HG03565 (cell line): ENCODE results near the gene HCFC1.

Source experiments
- ATAC-seq: cut with Tn5 transposase; IDR thresholded peaks from one replicate; pipeline ENCODE4 v1.9.1; 2021; ENCODE audit warnings: mild to moderate bottlenecking, moderate library complexity; ENCODE audit not compliant: unreplicated experiment

HCFC1 gene

DNA sequence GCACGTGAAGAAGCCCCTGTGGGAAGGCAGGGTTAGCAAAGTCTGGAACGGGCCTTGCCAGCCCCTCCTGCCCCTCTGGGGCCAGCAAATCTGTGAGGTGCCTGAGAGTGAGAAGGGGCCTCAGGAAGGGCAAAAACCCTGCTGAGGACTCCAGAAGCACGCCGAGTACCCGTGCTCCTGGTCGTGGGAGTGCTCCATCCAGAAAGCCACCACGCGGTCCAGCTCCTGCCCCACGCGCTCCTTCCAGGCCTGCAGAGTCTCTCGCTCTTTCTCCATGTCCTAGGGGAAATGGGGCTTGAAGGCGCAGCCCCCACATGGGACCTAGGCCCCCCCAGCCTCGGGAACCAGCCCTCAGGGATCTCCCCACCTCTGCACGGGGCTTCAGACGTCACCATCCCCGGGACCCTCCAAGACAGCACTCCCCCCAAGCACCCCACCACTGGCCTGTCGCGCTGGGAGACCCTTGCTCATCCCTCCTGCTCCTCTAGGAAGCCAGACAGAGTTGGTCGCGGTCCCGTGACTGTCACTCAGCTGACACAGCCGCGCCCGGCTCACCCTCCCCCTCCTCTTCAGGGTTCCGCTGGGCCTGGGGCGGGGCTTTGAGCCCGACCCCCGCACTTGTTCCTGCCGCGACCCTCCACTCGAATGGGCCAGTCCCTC, 27.3 kb downstream of the HCFC1 start, which contains the start of gene RENBP:
Gene RENBP, minus strand, starts transcription at position 504 of the 660 bp plus-strand sequence. Its CDS starts 33 bp downstream, at position 471.
- no peak for ATAC-seq

DNA sequence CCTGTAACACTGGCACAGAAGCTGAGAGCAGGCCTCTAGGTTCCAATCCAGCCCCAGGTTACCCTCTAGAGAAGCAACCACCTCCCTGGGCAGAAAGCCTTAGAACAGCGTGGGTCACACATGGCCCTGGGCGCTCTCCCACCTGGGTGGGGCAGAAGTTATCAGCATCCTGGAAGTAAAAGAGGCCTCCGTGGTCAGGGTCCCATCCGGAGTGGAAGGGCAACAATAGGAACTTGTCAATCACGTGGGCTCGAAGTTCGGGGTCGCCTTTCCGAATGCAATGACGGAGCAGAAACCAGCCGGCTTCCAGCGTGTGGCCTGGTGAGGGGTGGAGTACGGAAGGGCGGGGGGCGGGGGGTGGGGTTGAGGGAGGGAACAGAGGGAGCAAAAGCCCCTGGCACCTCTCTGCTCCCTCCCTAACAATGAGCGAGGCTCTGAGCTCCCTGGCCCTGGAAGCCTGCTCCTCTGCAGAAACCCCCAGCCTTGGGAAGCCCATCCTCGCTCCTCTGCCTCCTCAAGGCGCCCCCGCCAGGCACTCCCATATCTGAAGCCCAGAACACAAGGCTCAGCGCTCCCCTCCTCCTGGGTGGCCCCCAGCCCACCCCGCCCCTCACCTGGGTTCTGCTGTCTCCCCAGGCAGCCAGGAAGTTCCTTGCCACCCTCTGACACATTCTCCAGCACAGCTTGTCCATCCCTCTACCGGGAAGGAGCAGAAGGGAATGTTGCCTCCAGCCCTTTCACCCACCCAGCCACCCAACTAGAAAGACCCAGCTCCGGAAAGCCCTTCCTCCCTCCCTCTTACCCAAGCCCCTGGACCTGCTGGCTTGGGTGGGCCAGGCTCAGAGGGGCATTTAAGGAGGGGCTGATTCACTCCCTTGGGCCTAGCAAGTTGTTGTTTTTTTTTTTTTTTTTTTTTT, 30.0 kb downstream of the HCFC1 start:
- no peak for ATAC-seq

DNA sequence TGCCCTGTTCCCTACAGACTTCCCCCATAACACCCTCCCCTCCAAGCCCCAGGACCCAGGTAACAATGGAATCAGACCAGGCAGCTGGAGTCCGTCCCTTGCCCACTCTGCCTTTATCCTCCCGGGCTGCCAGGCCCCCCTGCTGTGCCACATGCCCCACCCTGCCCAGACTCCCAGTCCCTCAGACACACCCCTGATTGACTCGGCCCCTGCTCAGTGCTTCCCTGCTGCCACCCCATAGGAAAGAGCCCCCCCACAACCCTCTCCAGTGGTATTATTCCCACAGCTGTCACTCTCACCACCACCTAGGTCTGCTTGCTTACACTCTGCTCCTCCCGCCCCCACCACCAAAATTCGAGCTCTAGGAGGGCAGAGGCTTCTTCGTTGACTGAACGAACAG, 32.0 kb downstream of the HCFC1 start:
- no peak for ATAC-seq

DNA sequence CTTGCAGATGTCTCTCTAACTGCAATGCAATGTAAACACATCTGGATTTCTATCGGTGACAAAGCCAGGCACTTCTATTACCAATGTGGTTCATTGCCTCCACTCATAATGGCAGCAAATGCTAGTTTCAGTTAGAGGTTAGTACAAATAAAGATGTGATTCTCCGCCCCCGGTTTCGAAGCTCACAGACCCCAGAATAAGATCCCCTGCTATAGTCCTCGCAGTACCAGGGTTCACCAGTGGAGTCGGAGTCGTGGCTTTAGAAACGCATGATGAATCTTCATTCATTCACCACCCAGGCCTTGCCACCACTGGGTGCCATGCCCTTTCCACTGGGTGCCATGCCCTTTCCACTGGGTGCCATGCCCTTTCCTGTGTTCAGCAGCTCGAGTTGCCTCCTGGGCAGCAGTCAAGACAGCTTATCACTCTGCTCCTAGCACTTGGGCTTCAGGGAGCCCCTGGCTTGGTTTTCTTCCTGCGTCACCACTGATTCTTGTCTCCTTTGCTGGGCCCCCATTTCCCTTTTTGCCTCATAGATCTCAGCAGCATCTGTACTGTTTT, 33.3 kb downstream of the HCFC1 start:
- ATAC-seq, result no peak

DNA sequence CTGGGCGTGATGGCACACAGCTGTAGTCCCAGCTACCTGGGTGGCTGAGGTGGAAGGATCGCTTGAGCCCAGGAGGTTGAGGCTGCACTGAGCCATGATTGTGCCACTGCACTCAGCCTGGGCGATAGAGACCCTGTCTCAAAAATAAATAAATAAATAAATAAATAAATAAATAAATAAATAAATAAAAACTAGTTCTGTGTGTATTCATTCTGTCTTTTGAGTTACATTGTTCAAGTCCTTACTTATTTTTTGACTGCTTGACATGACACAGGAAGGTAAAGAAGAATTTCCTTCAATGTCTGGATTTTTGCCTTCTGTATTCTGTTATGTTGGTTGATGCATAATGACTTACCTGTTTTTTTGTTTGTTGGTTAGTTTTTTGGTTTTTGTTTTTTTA, 34.6 kb downstream of the HCFC1 start:
- ATAC-seq, result no peak

DNA sequence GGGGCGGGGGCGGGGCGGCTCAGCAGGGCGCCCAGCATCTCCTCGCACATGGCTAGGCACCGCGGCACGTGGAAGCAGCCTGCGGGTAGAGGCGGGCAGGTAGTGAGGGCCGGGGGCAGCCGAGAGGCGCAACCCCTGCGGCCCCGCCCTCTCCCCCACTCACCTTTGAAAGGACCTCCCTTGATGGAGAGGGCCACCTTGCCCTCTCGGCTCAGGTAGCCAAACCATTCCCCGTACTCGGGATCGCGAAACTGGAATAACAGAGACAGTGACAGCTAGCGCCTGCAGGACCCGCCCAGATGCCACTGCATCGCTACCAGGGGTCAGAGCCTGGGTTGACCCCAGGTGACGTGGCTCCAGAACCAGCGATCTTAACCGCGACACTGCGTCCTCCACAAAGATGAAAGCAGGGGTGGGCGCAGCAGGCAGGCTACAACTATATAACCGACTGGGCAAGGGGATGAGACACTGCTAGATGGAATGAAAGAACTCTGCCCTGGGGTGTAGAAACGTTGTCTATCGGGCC, 36.2 kb downstream of the HCFC1 start:
- no peak for ATAC-seq

DNA sequence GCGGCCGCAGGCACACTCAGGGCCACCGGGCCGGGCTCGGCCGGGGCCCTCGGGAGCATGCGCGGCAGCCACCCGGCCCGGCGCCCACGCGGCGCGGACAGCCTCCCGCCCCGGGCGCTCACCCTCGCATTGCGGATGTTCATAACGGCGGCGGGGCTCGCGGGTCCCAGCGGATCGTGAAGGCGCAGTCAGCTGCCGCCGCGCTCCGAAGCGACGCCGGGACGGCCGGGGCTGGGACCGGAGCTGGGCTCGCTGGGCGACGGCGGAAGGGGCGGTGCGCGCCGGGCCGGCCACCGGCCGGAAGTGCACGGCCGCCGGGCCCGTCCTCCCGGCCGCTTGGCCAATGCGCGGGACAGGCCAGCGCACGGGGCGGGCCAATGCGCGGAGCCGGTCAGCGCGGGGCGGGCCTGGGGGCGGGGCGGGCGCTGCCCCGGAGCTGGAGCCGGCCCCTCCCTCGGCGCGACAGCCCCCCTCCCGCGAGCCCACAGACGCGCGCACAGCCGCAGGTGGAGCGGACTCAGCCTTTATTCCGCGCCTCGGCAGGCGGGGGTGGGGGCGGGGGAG, 36.8 kb downstream of the HCFC1 start, which contains the start of gene NAA10:
Gene NAA10, minus strand, starts transcription at position 276 of the 564 bp plus-strand sequence. Its CDS starts 133 bp downstream, at position 143.
- ATAC-seq, result peak; percentile 69

DNA sequence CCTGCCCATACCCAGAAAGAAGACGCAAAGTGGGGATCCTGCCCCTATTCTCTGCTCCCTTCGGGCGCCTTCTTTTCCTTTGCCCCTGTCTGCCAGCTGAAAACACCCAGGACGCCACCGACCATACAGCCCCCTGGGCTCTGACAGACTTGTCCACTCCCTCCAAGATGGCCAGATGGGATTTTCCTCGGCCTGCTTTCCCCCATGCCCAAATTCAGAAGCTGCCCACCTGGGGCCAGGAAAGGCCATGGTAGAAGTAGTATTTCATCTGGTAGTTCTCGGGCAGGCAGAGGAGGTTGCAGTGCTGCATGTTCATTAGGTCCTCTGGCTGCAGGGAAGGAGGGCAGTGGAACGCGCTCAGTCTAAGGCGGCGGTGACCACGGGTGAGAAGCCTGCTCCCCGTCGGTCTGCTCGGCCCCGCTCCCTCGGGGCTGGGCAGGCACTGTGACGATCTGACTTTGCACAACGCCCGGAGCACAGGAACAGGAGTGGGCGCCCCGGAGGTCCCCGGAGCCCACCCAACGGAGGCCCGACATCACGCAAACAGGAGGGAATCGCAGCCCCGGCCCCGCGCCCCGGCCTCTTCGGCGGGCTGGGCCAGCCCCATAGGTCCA, 37.4 kb downstream of the HCFC1 start:
- ATAC-seq, result peak; percentile 8

DNA sequence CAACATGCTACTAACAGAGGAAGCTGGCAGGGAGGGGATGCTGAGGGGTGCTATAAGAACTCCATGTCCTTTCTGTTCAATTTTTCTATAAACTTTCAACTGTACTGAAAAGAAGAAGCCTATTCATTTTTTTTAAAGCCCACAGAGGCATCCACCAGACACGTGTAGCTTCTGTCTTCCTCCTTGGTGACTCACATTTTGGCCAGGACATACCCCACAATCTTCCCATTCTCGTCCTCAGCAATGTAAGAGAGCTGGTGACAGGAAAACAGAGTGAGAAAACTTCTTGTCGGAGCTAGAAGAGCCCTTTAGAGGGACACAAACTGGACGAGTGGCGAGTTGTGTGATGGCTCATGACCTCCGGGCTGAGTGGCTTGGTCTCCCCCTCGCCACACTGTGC, 37.9 kb downstream of the HCFC1 start:
- no peak for ATAC-seq

DNA sequence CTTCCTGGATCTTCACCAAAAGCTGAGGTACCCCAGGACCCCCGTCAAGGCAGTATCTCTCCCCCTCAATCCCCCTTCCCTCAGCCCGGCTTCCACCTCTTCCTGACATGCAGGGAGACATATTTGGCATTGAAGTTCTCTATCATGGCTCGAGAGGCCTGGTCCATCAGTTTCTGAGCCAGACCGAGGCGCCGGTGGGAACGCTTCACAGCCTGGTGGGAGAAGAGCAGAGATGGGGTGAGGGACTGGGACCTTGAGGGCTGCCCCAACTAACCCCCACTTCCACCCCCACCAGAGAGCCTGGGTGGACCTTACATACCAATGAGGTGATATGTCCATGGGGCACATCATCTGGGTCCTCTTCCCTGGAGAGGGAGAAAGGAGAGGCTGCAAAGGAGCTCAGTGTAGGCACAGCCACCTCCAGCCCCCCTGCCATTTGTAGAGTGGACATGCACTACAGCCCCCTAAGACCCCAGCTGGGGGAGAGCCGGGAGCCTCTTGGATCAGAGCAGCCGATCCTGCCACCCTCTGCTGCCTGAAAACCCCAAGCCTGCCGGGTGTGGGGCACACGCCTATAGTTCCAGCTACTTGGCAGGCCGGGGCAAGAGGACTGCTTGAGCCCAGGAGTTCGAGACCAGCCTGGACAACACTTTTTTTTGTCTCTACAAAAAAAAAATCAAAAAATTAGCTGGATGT, 39.2 kb downstream of the HCFC1 start:
- ATAC-seq, result no peak

DNA sequence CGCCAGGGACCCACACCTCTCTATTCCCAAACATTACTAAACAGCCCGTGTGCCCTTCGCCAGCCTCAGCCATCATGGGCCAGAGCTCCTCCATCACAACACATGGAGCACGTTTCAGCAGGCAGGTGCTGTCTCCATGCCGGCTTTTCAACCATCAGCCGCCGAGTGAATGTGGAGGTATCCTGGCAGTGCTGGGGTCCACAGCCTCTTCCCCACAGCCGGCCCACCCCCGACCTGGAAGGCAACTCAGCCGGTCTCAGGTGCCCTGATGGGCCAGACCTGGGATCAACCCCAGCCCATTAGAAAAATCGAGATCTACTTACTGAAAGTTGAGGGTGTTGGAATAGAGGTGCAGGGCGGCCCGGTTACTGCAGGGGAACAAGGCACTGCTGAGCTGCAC, 39.9 kb downstream of the HCFC1 start:
- ATAC-seq, result no peak

DNA sequence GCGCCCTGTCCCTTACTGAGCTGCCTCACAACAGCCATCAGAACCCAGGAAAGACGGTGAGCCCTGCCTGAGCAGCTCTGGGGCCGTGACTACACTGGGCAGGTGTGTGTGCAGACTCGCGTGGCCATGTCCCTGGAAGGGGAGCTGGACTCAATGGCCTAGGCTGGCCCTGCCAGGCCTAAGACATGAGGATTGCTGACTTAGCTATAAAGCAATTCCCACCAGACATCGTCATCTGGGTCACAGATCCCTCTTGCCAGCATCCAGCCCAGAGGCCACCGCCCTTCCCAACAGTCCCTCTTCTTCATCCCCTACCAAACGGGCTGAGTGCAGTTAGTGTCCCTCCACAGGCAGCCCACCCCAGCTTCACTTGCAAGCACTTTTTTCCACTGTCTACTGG, 40.5 kb downstream of the HCFC1 start:
- no peak for ATAC-seq

DNA sequence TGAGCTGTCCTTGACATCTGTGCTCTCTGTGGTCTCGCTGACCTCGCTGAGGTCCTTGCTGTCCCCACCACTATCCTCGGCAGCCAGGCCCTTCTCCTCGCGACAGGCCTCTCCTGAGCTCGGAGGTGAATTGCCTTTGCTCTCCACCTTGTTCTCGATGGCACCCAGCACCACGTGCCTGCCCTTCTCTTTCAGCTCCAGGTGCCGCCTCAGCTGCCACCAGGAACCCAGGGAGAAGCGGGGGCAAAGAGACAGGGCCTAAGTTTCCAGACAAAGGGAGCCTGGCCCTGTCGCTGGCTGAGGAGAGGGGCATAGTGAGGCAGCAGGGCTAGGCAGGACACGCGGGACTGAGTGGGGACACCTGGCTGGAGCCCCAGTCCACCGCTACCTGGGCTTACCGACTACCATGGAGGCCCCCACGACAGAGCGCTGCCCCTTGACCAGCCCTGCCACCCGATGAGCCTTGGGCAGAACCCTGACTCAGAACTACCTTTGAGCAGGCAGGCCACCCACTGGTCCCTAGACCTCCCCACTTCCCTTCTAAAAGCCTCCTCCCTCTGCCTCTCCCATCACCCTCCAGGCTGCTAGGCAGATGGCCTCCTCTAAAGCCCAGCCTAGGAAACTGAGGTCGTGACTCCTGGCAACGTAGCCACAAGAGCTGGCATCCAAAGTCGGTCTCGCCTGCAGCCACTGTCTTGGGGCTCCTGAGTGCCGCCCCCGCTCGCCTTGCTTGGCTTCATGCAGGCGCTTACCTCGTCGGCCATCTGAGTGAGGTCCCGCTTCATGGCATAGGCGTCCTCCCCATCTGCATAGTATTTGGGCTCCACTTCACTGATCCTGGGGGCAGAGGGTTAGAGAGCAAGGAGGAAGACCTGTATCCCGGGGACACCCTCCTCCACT, 41.4 kb downstream of the HCFC1 start:
- no peak for ATAC-seq

DNA sequence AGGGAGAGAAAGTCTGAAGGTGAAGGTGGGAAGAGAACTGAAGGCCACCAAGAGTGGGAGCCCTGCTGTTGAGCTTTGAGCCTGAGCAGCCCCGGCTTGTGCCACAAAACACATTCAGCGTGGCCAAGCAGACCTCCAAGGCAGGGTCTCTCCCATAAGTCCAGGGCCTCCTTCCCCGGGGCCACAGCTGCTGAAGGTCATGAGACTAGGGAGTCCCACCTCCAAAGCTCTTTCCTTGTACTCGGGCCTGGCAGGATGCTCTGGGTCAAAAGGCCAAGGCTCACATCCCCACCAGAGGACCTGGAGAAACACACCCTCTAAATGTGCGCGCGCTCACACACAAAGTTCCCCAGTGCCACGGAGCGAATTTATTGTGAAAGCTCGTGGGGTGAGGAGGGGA, 42.0 kb downstream of the HCFC1 start:
- ATAC-seq, result no peak

DNA sequence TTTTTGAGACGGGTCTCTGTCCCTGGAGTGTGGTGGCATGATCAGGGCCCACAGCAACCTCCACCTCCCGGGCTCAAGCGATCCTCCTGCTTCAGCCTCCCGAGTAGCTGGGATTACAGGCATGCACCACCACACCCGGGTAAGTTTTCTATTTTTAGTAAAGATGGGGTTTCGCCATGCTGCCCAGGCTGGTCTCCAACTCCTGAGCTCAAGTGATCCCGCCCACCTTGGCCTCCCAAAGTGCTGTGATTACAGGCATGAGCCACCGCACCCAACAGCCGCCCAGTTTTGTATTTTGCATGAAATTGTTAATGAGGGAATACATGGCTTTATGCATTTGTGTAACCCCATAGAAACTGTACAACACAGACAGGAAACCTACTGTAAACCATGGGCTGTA, 42.8 kb downstream of the HCFC1 start:
- no peak for ATAC-seq

DNA sequence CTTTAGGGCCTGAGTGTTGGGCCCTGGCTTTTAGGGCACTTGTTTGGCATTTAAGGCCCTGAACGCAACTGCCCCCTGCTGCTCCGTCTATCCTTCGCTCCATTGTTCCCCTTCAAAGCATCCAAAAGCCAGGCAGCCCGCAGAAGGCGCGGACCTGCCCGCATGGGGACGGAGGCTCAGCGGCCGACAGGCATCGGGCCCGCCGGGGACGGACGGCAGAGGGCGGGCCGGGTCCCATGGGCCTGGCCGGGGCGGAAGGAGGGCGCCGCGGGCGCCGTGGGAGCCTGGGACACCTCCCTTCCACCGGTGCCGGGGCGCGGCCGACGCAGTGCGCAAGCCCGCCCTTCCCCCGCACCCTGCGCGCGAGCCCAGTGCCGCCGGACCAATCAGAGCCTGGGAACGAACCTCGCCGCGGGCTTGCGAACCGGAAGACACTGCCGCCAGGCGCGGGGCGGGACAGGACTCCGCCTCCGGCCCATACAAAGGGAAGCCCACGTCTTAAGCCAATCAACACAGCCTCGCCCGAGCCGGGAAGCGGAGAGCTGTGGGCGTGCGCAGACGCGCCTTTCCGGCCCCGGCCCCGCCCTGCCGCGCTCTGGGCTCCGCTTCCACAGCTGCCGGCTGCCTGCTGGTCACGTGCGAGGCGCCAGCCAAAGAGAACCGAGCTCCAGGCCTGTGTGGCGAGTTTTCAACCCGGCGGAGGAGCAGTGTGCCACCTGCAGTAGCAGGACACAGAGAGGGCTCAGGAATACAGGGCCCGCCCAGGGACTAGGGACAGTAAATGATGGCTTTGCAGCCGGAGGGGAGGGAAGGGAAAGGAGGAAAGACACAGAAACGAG, 43.5 kb downstream of the HCFC1 start:
- ATAC-seq, result peak; percentile 67

DNA sequence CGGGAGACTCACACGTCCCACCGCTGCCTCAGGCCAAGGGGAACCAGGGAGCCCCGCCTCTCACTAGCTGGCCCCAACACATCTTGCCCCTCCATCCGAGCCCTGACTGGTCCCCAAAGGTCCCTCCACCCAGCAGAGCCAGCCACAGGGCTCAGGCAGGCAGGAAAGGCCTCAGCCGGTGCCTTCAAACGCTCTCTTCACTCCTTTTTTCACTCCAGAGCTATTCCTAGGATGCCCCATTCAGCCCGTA, 44.0 kb downstream of the HCFC1 start:
- ATAC-seq, result no peak

DNA sequence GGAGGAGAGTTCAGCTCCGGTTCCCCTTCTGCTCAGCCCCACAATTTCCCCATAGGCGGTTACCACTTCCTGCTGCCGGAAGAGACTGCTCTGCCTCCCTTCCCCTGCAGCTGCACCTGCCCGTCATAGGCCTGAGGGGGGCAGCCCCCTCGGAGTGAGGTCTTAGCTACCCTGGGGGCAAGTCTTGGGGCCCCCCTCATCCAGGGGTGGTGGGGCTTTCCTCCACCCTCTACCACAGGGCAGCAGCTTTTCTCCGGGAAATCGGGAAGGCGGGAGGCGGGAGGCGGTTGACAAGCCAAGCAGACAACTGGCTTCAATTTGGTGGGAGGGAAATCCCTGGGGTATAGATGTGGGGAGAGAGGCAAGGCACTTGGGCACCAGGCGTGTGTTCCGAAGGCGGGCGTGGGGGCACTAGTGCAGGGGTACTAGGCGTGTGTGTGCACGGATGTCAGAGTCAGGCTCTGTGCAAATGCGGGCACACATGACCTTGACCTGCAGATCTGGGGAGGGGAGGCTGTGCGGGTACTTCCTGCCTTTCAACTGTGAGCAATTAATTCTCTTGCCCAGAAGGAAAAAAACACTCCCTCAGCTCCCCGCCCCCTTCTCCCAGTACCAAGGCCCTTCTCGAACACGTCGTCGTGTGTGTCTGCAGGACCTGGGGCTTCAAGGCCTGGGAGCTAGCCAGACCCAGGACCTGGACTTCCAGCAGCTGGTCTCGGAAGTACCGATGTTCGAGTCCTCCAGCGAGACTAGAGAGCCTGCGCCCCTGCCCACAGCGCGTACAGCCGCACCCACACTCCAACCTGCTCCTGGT, 44.6 kb downstream of the HCFC1 start:
- no peak for ATAC-seq
